ENCODE results near the gene ZC3H4.
A peak's percentile ranks its signal among the peaks of the same experiment; 100 is the strongest.

The ZC3H4 gene

GRCh38 chr19:47047763-47048405 is 65.7 kb downstream of the ZC3H4 start:
- DNase-seq (ENCODE audit: low read depth): peak; percentile 88

- no peak for DNase-seq (ENCODE audit: low read depth)
Observed at GRCh38 chr19:47047272-47047762, 66.3 kb downstream of the ZC3H4 start.

- no peak for DNase-seq (ENCODE audit: low read depth)
Observed at GRCh38 chr19:47045867-47046470, 67.6 kb downstream of the ZC3H4 start.

DNA sequence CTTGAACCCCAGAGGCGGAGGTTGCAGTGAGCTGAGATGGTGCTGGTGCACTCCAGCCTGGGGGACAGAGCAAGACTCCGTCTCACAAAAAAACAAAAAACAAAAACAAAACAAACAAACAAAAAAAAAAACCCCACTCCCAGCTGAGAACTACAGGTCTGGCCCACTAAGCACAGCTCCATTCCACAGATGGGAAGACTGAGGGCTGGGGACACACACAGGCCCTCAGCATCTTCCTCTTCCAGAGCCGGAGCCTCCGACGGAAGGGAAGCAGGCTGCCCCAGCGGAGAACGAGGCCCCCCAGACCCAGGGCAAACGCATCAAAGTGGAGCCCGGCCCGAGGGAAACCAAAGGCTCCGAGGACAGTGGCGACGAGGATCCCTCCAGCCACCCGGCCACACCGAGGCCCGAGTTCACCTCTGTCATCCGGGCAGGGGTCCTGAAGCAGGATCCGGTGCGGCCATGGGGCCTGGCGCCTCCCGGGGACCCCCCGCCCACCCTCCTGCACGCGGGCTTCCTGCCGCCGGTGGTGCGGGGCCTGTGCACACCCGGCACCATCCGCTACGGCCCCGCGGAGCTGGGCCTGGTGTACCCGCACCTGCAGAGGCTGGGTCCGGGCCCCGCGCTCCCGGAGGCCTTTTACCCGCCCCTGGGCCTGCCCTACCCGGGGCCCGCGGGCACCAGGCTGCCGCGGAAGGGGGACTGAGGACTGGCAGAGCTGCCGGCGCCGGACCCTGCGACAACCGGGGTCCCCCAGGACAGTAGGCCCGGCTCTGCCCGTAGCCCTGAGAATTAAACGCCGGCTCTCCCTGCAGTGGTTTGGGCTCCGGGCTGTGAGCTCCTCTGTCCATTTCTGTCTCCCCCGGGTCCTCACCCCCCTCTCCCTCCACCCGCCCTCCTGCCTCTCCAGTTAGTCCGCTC is 68.4 kb downstream of the ZC3H4 start:
- no peak for DNase-seq (ENCODE audit: low read depth)

DNA sequence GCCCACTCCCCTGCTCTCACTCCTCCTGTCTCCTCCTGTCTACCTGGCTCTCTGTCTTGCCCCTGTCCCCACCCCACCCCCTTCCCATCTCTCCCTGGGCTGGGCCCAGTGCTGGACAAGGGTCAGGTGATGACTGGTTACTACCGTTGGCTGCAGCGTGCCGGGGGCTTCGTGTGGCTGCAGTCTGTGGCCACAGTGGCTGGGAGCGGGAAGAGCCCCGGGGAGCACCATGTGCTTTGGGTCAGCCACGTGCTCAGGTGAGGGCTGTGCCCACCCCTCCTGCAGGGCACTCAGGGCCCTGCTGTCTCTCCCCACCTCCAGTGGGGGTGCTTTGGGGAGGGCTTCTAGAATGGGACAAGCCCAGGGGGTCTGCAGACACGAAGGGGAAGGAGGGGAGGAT is 72.7 kb downstream of the ZC3H4 start:
- DNase-seq (ENCODE audit: low read depth): no peak

GRCh38 chr19:47039239-47039874 is 74.2 kb downstream of the ZC3H4 start:
- DNase-seq (ENCODE audit: low read depth): no peak

GRCh38 chr19:47037766-47038165 is 75.8 kb downstream of the ZC3H4 start:
- no peak for DNase-seq (ENCODE audit: low read depth)

DNA sequence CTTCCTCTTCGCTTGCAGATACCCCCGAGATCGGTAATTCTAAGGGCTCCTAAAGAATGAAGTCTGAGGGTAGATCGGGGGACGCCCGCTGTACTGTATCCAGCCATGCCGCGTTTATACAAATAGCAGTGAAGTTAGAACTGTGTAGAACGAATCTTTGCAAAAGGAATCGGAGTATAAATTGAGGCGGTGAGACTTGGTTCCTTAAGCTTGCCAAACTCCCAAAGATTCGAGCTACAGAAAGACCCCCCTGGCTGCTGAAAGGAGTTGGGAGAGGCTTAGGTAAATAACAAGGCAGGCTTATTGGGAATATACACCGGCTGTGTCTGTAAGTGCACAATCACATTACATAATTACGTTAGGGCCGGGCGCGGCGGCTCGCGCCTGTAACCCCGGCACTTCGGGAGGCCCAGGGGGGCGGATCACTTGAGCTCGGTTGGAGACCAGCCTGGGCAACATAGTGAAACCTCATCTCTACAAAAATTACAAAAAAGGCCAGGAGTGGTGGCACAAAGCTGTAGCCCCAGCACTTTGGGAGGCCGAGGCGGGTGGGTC is 77.4 kb downstream of the ZC3H4 start:
- no peak for DNase-seq (ENCODE audit: low read depth)

DNA sequence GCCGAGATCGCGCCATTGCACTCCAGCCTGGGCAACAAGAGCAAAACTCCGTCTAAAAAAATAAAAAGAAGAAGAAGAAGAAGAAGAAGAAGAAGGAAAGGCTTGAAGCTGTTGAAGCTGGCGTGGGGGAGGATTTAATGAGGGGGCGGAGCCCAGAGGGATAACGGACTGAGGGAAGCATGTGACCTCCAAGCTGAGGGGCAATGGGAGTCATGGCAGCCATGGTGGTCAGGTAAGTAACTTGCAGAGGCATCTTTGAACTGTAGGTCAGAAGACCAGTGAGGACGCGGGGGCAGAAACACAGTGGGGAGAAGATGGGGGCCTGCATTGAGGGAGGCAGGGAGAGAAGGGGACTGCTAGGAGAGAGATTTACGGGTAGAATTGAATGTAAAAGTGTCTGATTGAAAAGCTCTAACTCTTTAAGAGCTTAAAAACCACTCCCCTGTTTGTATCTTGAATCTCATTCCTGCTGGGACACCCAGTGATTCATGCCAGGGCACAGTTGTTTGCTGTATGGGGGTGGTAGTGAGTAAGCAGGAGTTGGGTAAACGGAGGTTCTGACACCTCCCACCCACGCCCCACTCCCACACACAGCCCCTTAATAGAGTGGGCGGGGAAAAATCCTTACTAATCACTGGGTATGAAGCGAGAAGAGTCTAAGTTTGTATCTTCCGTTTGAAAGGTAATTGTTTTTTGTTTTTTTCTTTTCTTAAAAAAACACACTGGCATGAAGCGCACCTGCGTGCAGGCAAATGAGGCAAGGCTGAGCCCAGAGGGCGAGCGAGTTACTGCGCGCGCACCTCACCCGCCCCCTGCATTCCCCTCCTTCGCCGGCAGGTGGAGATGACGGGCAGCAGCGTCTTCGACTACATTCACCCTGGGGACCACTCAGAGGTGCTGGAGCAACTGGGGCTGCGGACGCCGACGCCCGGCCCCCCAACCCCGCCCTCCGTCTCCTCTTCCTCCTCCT is 78.2 kb downstream of the ZC3H4 start:
- DNase-seq (ENCODE audit: low read depth): peak; percentile 48

DNA sequence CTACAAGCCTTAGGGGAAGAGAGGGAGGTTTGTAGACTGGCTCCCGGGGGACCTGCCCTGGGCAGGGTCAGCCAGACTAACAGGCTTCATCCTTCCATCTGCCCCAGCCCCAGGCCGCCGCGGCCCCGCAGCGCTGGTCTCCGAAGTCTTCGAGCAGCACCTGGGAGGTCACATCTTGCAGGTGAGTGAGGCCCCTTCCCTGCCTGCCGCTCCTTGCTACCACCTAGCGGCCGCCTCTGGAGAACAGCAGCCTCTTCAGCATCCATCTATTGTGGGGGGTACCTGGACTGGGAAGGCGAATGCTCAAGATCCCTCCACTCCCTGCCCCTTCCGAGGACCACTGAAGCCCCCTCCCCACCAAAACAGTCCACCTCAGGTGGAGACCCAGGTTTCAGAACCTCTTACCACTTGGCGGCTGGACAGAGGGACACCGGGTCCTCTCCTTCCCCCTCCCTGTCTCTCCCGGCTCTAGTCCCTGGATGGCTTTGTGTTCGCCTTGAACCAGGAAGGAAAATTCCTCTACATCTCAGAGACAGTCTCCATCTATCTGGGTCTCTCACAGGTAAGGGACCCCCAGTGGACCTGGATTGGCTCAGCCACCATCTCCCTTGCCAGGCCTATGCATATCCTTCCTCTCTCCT is 81.3 kb downstream of the ZC3H4 start:
- no peak for DNase-seq (ENCODE audit: low read depth)

DNA sequence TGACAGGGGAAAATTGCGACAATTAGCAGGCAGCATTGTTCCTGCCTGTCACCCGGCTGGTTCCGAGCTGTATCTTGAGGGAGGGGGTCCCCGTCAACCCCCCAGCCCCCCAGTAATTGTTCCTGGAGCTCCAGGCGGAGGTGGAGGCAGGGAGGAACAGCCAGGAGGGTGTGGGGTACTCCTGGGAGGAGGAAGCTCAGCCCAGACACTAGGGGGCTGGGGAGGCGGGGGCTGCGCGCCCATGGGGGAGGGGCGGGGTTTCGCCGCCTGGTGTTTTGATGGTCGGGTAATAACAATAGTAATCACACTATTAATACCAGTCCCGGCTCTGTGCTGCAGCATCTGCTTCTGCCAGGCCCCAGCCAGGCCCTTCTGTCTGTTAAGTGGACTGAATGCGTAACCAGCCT is 85.4 kb downstream of the ZC3H4 start:
- DNase-seq (ENCODE audit: low read depth): no peak

- no peak for DNase-seq (ENCODE audit: low read depth)
Observed at GRCh38 chr19:47027586-47028088, 85.9 kb downstream of the ZC3H4 start.

- no peak for DNase-seq (ENCODE audit: low read depth)
Observed at GRCh38 chr19:47026889-47027288, 86.7 kb downstream of the ZC3H4 start.

- no peak for DNase-seq (ENCODE audit: low read depth)
Observed at GRCh38 chr19:47026156-47026555, 87.4 kb downstream of the ZC3H4 start.

GRCh38 chr19:47024502-47024901 is 89.1 kb downstream of the ZC3H4 start:
- no peak for DNase-seq (ENCODE audit: low read depth)

DNA sequence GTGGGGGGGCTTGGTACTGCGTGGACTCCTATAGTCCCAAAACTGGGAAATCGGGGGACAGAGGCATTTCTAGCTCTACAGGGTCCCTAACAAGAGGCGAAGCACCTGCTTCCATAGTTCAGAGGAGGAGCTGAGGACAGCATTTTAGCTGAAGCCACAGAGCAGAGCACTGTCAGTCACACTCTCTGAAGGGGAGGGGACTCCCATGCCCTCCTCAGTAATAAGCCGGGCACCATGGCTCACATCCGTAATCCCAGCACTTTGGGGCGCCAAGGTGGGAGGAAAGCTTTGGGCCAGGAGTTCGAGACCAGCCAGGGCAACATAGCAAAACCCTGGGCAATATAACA is 90.2 kb downstream of the ZC3H4 start:
- no peak for DNase-seq (ENCODE audit: low read depth)

GRCh38 chr19:47022541-47023447 is 90.8 kb downstream of the ZC3H4 start:
- DNase-seq (ENCODE audit: low read depth): no peak

DNA sequence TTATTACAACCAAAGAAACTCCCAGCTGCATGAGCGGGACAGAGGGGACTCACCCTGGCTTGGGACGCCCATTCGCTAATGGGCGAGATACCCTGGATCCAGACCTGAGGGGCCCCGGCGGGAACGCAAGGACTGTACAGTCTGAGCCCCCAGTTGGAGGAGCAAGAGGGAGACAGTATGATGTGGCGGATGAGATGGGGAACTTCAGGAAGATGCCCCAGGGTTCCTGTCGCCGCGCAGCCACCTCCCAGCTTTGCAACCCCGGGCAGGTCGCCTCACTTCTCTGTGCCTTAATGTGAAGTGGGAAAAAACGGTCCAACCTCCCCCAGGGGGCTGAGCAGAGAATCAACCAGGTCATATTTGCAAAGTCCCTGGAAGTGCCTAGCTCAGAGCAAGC is 91.4 kb downstream of the ZC3H4 start:
- DNase-seq (ENCODE audit: low read depth): no peak

- no peak for DNase-seq (ENCODE audit: low read depth)
Observed at GRCh38 chr19:47021536-47022139, 91.9 kb downstream of the ZC3H4 start.

All from stromal cell of bone marrow (primary cell).